C4-2B (cell line): Measurements from ENCODE around the gene CTNND1.
"Not testable (repeated sequence)": the region's sequence is repeated elsewhere in the genome, so short reads cannot be mapped to it uniquely, and the experiment has no call there.

Experiments
- H3K27ac ChIP-seq: fragments of 450-650 bp; 2 replicates; pipeline ENCODE4 v1.5.1; 2017
- ZFX ChIP-seq: fragments of 450-650 bp; IDR thresholded peaks from 2 replicates; pipeline ENCODE4 v1.6.1; 2017
- TF ChIP-seq, protein P1 (sequence below): fragments of 450-650 bp; conservative IDR thresholded peaks from 2 replicates; pipeline ENCODE4 v1.5.1; 2017; ENCODE audit warnings: mild to moderate bottlenecking

CTNND1 gene

DNA sequence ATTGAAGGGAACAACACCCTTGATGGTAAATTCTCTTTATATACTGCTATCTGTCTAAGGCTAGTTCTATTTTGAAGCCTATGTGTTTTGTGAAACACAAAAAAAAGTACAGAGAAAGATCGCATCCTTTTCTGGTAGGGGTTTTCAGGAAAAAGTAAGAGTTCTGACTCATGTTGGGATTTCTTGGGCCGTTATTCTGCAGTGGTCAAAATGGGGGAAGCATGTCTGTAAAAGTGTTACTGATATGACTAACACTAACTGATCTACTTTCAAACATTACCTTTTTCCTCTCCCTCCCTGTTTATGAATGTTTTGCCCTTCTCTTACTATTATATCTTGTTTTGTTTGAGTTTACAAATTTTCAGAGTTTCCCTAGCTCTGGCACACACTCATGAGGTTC, 53.9 kb downstream of the CTNND1 start:
- H3K27ac ChIP-seq, result no peak overlapping the region
- TF ChIP-seq, protein P1, sequence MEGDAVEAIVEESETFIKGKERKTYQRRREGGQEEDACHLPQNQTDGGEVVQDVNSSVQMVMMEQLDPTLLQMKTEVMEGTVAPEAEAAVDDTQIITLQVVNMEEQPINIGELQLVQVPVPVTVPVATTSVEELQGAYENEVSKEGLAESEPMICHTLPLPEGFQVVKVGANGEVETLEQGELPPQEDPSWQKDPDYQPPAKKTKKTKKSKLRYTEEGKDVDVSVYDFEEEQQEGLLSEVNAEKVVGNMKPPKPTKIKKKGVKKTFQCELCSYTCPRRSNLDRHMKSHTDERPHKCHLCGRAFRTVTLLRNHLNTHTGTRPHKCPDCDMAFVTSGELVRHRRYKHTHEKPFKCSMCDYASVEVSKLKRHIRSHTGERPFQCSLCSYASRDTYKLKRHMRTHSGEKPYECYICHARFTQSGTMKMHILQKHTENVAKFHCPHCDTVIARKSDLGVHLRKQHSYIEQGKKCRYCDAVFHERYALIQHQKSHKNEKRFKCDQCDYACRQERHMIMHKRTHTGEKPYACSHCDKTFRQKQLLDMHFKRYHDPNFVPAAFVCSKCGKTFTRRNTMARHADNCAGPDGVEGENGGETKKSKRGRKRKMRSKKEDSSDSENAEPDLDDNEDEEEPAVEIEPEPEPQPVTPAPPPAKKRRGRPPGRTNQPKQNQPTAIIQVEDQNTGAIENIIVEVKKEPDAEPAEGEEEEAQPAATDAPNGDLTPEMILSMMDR, result no peak
- no peak for TF ChIP-seq ZFX

DNA sequence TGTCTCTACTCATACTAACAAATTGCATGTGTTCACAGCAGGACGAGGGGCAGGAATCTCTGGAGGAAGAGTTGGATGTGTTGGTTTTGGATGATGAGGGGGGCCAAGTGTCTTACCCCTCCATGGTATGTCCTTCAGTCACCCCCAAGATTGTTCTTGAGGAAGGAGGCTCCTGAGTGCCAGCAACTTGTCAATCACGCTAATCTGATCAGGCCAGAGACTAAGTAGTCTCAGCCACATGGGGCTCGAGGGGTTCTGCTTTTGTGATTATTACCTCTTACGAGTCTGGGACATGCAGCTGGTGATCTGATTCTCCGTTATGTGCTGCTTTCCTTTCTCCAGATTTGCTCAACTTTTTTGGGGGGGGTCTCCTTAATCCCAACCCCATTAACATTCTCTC, 54.3 kb downstream of the CTNND1 start:
- H3K27ac ChIP-seq, result no peak overlapping the region
- no peak for TF ChIP-seq ZFX
- TF ChIP-seq, protein P1, result no peak

DNA sequence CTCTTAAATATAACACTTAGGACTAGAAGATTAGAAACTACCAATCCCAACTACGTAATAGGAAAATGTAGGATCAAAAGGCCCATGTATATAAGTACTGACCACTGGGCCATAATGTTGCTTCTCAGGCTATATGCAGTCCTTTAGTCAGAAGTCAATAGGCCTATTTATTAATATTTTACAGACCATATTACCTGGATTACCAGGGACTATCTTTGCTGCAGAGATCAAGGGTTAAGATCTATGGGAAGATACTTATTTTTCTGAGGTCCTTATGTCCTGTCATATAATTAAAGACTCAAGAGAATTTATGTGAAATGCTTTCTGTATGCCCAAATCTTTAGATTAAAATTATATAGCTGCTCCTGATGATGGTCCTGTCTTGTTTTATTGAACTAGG, 57.2 kb downstream of the CTNND1 start:
- TF ChIP-seq ZFX, result no peak
- TF ChIP-seq, protein P1, result no peak
- no peak overlapping the region for H3K27ac ChIP-seq

DNA sequence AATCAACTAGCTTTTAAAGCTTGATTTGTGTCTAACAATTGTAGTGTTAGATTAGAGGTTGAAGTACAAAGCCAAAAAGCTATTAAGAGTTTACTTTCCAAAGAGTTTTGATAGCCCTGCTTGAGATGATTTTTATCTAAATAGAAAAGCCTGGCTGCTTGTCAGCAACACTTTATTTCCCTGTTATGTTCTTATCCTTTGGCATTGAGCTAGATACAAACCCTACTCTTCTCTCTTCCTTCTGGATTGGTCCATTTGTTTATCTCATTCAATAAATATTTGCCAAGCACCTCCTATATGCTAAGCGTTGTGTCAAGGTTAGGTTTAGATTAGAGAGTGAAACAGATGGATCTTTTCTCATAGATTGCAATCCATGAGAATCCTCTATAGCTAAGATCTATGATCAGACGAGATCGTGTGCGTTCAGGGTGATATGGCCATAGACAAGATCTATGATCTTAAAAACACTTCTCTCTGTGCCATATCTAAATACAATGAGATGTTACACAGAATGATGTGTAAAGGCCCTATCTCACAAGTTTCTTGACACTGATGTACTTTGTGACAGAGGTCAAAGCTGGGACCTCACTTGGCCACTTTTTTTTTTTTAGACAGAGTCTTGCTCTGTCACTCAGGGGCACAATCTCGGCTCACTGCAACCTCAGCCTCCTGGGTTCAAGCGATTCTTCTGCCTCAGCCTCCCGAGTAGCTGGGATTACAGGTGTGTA, 57.8 kb downstream of the CTNND1 start:
- no peak for TF ChIP-seq ZFX
- TF ChIP-seq, protein P1, result no peak
- H3K27ac ChIP-seq, result no peak overlapping the region

DNA sequence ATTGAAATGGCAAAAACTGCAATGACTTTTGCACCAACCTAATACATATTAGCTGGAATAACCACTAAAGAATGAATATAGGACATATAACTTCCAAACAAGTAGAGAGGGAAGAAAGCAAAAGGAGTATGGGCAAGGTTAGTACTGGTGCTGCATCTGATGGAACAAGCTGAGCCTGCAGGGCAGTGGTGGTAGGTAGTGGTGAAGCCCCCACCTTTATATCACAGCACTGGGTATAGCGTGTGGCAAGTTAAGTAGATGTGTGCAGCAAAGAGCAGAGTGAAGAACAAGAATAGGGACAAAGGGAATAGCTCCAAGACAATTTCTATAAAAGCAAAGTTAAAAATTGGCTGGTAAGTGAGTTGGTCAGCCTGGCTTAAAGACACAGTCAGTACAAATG, 62.3 kb downstream of the CTNND1 start:
- TF ChIP-seq ZFX, result no peak
- TF ChIP-seq, protein P1, result no peak
- no peak overlapping the region for H3K27ac ChIP-seq

DNA sequence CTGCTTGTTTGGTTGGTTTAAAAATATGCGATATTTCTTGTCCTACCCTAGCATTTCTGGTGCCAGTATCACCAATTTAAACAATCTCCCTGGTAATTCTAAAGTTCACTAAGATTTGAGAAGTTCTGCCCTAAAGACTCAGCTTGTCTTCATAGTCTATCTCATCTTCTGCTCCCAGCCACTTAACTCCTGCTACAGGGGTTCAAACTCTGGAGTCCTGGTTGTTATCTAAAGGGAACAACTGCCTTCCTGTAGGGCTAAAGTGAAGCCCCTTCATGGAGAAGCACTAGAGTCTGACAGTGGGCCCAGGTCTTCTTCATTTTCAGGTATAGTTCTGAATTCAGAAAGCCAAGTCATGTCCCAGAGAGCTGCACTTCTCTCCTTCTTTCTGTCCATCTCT, 73.2 kb downstream of the CTNND1 start:
- TF ChIP-seq ZFX, result no peak
- TF ChIP-seq, protein P1, result no peak
- H3K27ac ChIP-seq, result no peak overlapping the region

DNA sequence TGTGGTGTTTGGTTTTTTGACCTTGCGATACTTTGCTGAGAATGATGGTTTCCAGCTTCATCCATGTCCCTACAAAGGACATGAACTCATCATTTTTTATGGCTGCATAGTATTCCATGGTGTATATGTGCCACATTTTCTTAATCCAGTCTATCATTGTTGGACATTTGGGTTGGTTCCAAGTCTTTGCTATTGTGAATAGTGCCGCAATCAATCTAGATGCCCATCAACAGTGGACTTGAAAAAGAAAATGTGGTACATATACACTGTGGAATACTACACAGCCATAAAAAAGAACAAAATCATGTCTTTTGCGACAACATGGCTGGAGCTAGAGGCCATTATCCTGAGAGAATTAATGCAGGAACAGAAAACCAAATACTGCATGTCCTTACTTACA, 77.0 kb downstream of the CTNND1 start:
- not testable (repeated sequence) for H3K27ac ChIP-seq

DNA sequence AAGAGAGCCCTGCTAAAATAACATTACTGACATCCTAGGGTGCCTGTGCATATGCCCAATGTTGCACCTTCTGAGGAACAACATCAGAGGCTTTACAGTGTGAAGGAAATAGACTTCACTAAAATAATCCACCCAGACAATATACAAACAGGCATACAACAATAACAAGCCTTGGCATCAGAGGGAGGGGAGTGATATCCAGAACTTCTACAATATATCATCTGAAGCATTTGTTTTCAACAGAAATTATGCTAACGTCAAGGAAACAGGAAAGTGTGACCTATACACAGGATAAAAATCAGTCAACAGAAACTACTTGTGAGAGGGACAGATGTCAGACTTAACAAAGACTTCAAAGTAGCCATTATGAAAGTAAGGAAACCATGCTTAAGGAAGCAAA, 81.3 kb downstream of the CTNND1 start:
- TF ChIP-seq, protein P1, result no peak
- no peak for TF ChIP-seq ZFX
- no peak overlapping the region for H3K27ac ChIP-seq
